Osteocyte (in vitro differentiated cells): ENCODE measurements around the gene ADH5. TPM values are rescaled to one million over a fixed set of nuclear protein-coding genes. Genes with fewer than 3 reads are reported as not detected.
"Not testable (repeated sequence)": the region's sequence is repeated elsewhere in the genome, so short reads cannot be mapped to it uniquely, and the experiment has no call there.

Experiments
- DNase-seq: peaks from one replicate; pipeline ENCODE4 v3.0.0; 2021; ENCODE audit warnings: mixed read lengths; ENCODE audit not compliant: unreplicated experiment; ENCODE audit errors: extremely low spot score
- H3K27ac Mint-ChIP-seq: one replicate; pipeline ENCODE4 v1.8.0; 2021; ENCODE audit warnings: mild to moderate bottlenecking, mixed read lengths; ENCODE audit not compliant: unreplicated experiment
- H3K27me3 Mint-ChIP-seq: one replicate; pipeline ENCODE4 v1.8.0; 2021; ENCODE audit warnings: mixed read lengths; ENCODE audit not compliant: unreplicated experiment
- H3K36me3 Mint-ChIP-seq: one replicate; pipeline ENCODE4 v1.8.0; 2021; ENCODE audit warnings: mixed read lengths; ENCODE audit not compliant: unreplicated experiment
- H3K4me1 Mint-ChIP-seq: one replicate; pipeline ENCODE4 v1.8.0; 2021; ENCODE audit warnings: mixed read lengths; ENCODE audit not compliant: unreplicated experiment
- H3K4me3 Mint-ChIP-seq: one replicate; pipeline ENCODE4 v1.8.0; 2021; ENCODE audit warnings: mild to moderate bottlenecking, moderate library complexity, mixed read lengths; ENCODE audit not compliant: unreplicated experiment
- H3K9me3 Mint-ChIP-seq: one replicate; pipeline ENCODE4 v1.8.0; 2021; ENCODE audit warnings: mixed read lengths; ENCODE audit not compliant: unreplicated experiment
- total RNA-seq: library from RNA; stranded (reverse); gene quantifications from 2 replicates; pipeline ENCODE4 v1.2.1, GENCODE V29; 2021
- TF ChIP-seq, protein P1 (sequence below): fragments of 200-600 bp; sonication (generic); IDR thresholded peaks from 2 replicates; pipeline ENCODE4 v1.5.0; 2021; ENCODE audit warnings: antibody characterized with exemption, mild to moderate bottlenecking, moderate library complexity

The ADH5 gene
- total RNA-seq, 1 donor from 2014 or later: 136 TPM

DNA sequence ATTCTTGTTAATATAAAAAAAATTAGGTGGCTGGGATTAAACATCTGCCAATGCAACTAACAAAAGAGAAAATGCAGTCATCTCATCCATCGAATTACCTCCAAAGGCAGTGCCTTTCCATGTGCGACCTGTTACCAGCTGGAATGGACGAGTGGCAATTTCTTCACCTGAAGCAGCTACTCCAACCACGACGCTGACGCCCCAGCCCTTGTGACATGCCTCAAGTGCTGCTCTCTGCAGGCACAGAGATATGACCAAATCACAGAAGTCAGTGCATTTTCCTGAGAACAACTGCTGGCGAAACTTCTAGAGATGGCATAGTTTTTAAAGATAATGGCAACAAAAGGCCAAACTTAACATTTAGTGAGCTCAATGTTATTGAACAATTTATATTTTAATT lies 13.8 kb downstream of the ADH5 start:
- TF ChIP-seq, protein P1, sequence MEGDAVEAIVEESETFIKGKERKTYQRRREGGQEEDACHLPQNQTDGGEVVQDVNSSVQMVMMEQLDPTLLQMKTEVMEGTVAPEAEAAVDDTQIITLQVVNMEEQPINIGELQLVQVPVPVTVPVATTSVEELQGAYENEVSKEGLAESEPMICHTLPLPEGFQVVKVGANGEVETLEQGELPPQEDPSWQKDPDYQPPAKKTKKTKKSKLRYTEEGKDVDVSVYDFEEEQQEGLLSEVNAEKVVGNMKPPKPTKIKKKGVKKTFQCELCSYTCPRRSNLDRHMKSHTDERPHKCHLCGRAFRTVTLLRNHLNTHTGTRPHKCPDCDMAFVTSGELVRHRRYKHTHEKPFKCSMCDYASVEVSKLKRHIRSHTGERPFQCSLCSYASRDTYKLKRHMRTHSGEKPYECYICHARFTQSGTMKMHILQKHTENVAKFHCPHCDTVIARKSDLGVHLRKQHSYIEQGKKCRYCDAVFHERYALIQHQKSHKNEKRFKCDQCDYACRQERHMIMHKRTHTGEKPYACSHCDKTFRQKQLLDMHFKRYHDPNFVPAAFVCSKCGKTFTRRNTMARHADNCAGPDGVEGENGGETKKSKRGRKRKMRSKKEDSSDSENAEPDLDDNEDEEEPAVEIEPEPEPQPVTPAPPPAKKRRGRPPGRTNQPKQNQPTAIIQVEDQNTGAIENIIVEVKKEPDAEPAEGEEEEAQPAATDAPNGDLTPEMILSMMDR: no peak
- H3K27me3 Mint-ChIP-seq: no peaks in the 10 kb centered on the region
- no peak overlapping the region for H3K4me3 Mint-ChIP-seq
- no peaks in the 10 kb centered on the region for H3K9me3 Mint-ChIP-seq
- H3K27ac Mint-ChIP-seq: no peak overlapping the region
- H3K36me3 Mint-ChIP-seq: peaks cover 65% of the 10 kb centered on the region
- no peak for DNase-seq
- H3K4me1 Mint-ChIP-seq: no peaks in the 10 kb centered on the region

DNA sequence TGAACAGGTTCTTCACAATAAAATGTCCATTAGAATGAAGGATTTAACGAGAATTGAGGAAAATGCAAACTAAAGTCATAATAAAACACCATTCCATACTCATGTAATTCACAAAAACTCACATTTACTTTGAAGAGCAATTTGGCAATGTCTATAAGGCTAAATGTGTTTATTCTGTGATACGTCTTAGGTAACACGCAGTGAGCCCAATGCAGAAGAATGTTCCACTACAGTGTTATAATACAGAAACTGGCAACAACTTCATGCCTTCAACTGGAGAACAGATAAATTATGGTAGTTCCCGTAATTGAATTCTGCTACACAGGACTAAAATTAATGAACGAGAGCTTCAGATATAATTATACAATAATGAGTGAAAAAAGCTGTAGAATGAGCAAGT lies 17.4 kb downstream of the ADH5 start:
- H3K27ac Mint-ChIP-seq: no peak overlapping the region
- H3K4me1 Mint-ChIP-seq: peaks cover 6% of the 10 kb centered on the region
- DNase-seq: no peak
- H3K4me3 Mint-ChIP-seq: no peak overlapping the region
- no peaks in the 10 kb centered on the region for H3K9me3 Mint-ChIP-seq
- no peaks in the 10 kb centered on the region for H3K27me3 Mint-ChIP-seq
- H3K36me3 Mint-ChIP-seq: peaks cover 58% of the 10 kb centered on the region
- TF ChIP-seq, protein P1: no peak

DNA sequence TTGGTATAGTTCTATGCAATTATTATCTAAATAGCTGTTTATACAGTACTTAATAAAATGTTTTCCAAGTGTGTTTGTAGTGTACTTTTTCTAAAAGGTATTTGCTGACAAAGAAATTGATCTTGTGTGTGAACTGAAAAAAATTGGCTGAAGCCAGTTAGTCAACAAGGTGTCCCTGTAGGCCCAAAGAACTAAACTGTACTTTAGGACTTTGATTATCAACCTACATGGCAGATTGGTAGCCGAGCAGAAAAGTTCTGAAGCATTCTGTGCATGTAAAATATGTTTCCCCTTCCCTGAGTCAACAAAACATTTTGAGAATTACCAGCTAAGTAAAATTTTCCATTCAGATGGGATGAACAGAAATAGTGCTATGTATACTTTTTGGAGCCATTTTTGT lies 21.0 kb downstream of the ADH5 start:
- H3K36me3 Mint-ChIP-seq: peaks cover 52% of the 10 kb centered on the region
- H3K27me3 Mint-ChIP-seq: no peaks in the 10 kb centered on the region
- H3K27ac Mint-ChIP-seq: no peak overlapping the region
- TF ChIP-seq, protein P1: no peak
- no peak for DNase-seq
- peaks cover 6% of the 10 kb centered on the region for H3K4me1 Mint-ChIP-seq
- no peaks in the 10 kb centered on the region for H3K9me3 Mint-ChIP-seq
- no peak overlapping the region for H3K4me3 Mint-ChIP-seq

DNA sequence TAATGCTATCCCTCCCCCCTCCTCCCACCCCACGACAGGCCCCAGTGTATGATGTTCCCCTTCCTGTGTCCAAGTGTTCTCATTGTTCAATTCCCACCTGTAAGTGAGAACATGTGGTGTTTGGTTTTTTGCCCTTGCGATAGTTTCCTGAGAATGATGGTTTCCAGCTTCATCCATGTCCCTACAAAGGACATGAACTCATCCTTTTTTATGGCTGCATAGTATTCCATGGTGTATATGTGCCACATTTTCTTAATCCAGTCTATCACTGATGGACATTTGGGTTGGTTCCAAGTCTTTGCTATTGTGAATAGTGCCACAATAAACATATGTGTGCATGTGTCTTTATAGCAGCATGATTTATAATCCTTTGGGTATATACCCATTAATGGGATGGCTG lies 23.1 kb downstream of the ADH5 start:
- Mint-ChIP-seq H3K4me1 (peaks cover 13% of the 10 kb centered on the region), H3K36me3 (peaks cover 48% of the 10 kb centered on the region)
- not testable (repeated sequence) for DNase-seq, H3K27me3 Mint-ChIP-seq, H3K9me3 Mint-ChIP-seq, H3K27ac Mint-ChIP-seq, H3K4me3 Mint-ChIP-seq

DNA sequence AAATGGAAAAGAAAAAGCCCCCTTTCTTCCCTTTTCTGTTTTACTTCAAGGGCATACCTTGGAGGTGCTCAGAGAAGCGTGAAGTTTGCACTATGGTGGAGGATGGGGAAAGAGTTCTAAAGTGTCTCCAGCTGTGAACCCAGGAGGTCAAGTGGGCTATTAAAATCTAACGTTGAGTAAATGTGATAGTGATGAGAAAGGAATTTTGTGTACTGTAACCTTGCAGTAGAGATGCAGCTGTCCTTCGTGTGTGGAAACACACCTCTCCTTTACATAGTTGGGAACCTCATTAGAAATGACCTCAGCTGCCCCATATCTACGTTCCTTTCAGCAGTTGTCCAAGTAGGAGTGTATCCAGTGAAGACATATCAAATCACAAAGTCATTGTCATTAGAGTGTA lies 26.5 kb downstream of the ADH5 start:
- H3K27ac Mint-ChIP-seq: no peak overlapping the region
- peaks cover 52% of the 10 kb centered on the region for H3K36me3 Mint-ChIP-seq
- TF ChIP-seq, protein P1: no peak
- DNase-seq: no peak
- H3K4me3 Mint-ChIP-seq: no peak overlapping the region
- H3K9me3 Mint-ChIP-seq: peaks cover 4% of the 10 kb centered on the region
- H3K27me3 Mint-ChIP-seq: no peaks in the 10 kb centered on the region
- H3K4me1 Mint-ChIP-seq: peaks cover 17% of the 10 kb centered on the region
